GM12892 (cell line): Measurements from ENCODE around the gene CRAMP1.

Experiments
- POLR2A ChIP-seq: IDR thresholded peaks from 2 replicates; pipeline ENCODE4 v1.6.1; 2011; ENCODE audit warnings: low read depth, low read length, control low read depth
- POLR2AphosphoS5 ChIP-seq: IDR thresholded peaks from 2 replicates; pipeline ENCODE4 v1.6.1; 2011; ENCODE audit warnings: low read depth, low read length, control low read depth

DNA sequence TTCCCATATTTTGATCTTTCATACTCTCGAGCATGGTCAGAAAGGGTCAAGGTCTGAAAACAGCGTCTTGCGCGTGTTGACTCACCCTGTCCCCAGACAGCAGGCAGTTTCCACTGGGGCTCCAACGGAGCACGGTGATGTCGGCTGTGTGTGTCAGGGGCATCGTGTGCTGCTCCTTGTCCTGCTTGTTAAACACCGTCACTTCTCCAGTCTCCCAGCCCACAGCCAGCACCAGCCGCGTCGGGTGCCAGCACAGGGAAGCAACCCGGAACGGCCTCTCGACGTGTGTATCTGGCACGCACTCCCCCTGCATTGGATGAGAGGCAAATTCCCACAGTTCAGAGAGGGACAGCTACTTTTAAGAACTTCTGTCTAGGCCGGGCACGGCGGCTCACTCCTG, 9.9 kb upstream of the CRAMP1 start:
- TF ChIP-seq POLR2AphosphoS5 = no peak
- TF ChIP-seq POLR2A = no peak
